Activated CD8-positive, alpha-beta memory T cell treated with anti-CD3 and anti-CD28 coated beads, Interleukin-2, amount 50 U/mL, for 1 hour (primary cell): ENCODE measurements around the gene PEX7.
"Not testable (repeated sequence)": the region's sequence is repeated elsewhere in the genome, so short reads cannot be mapped to it uniquely, and the experiment has no call there.

ENCODE experiments used
- DNase-seq: peaks from one replicate; pipeline ENCODE4 v3.0.0-alpha.2; 2020; ENCODE audit errors: extremely low read depth

Gene PEX7

GRCh38 chr6:136790411-136791295 lies 31.7 kb upstream of the PEX7 start:
- DNase-seq, result no peak

GRCh38 chr6:136791296-136792094 lies 30.9 kb upstream of the PEX7 start:
- DNase-seq, result no peak

- DNase-seq, result no peak
These were observed 30.3 kb upstream of the PEX7 start for GRCh38 chr6:136792095-136792409.

GRCh38 chr6:136792410-136793262 lies 29.8 kb upstream of the PEX7 start, which contains the start of gene MAP3K5:
TSS of gene MAP3K5 (minus strand) at chr6:136792477. CDS start at chr6:136792157, 320 bp downstream.
- DNase-seq, result peak; percentile 80

GRCh38 chr6:136793363-136793762 lies 29.0 kb upstream of the PEX7 start:
- no peak for DNase-seq

- DNase-seq, result no peak
These were observed 27.0 kb upstream of the PEX7 start for GRCh38 chr6:136795386-136795785.

GRCh38 chr6:136795996-136796395 lies 26.4 kb upstream of the PEX7 start:
- no peak for DNase-seq

- DNase-seq, result no peak
These were observed 24.3 kb upstream of the PEX7 start for GRCh38 chr6:136798044-136798443.

GRCh38 chr6:136801581-136801980 lies 20.8 kb upstream of the PEX7 start:
- DNase-seq, result no peak

GRCh38 chr6:136803608-136804007 lies 18.8 kb upstream of the PEX7 start:
- no peak for DNase-seq

- DNase-seq, result no peak
These were observed 13.1 kb upstream of the PEX7 start for GRCh38 chr6:136809091-136809860.

GRCh38 chr6:136811272-136811671 lies 11.1 kb upstream of the PEX7 start:
- no peak for DNase-seq

GRCh38 chr6:136812174-136812573 lies 10.2 kb upstream of the PEX7 start:
- no peak for DNase-seq

- not testable (repeated sequence) for DNase-seq
These were observed 6.8 kb upstream of the PEX7 start for GRCh38 chr6:136815608-136816007.

GRCh38 chr6:136816656-136817055 lies 5.7 kb upstream of the PEX7 start:
- DNase-seq, result no peak

GRCh38 chr6:136820561-136820960 lies 1.8 kb upstream of the PEX7 start:
- no peak for DNase-seq

- no peak for DNase-seq
These were observed 381 bp upstream of the PEX7 start for GRCh38 chr6:136822046-136822375.

- no peak for DNase-seq
These were observed 802 bp downstream of the PEX7 start for GRCh38 chr6:136823128-136823660.

- no peak for DNase-seq
These were observed 3.8 kb downstream of the PEX7 start for GRCh38 chr6:136826216-136826615.

- no peak for DNase-seq
These were observed 9.6 kb downstream of the PEX7 start for GRCh38 chr6:136831873-136832562.
